H1 (cell line): ENCODE data around the gene RNASEH2A. TPM values are rescaled to one million over a fixed set of nuclear protein-coding genes. Genes with fewer than 3 reads are reported as not detected.

Source experiments
- CTCF ChIA-PET: fragments of 300-600 bp; sonication (Branson Sonifier 250); formaldehyde crosslinking; loops from one replicate; lab custom pipeline; 2021; ENCODE audit not compliant: partially characterized antibody; lab: Charles Lee
- POLR2A ChIA-PET: fragments of 300-600 bp; sonication (Branson Sonifier 250); formaldehyde crosslinking; loops from one replicate; lab custom pipeline; 2021; ENCODE audit warnings: inconsistent platforms; ENCODE audit not compliant: partially characterized antibody; lab: Charles Lee
- DNase-seq, 2 experiments: peaks; one replicate each; pipeline versions ENCODE4 v3.0.0 to v3.0.0-alpha.2; 2010 to 2022; ENCODE audit warnings: low spot score in 2 of 2, low read depth in 1 of 2, mixed read lengths in 1 of 2
- FAIRE-seq: peaks from 2 replicates; lab custom pipeline; 2011; peaks lifted over from hg19 to GRCh38; lab: Jason Lieb, UNC
- H2AFZ ChIP-seq: 2 replicates; pipeline ENCODE4 v1.8.1; 2012; ENCODE audit warnings: low read length, inconsistent platforms
- H2AK5ac ChIP-seq: 2 replicates; pipeline ENCODE4 v1.6.1; 2013; ENCODE audit warnings: low read depth, low read length
- H2BK120ac ChIP-seq: replicated peaks from 2 replicates; pipeline ENCODE3; 2013; ENCODE audit warnings: low read depth, low read length, inconsistent platforms
- H2BK12ac ChIP-seq: 2 replicates; pipeline ENCODE4 v1.6.1; 2013; ENCODE audit warnings: low read depth, low read length
- H2BK15ac ChIP-seq: 2 replicates; pipeline ENCODE4 v1.6.1; 2013; ENCODE audit warnings: low read length
- H2BK20ac ChIP-seq: 2 replicates; pipeline ENCODE4 v1.6.1; 2013; ENCODE audit warnings: low read length
- H2BK5ac ChIP-seq: 2 replicates; pipeline ENCODE4 v1.6.1; 2013; ENCODE audit warnings: low read depth, low read length
- H3K14ac ChIP-seq: 2 replicates; pipeline ENCODE4 v1.6.1; 2013; ENCODE audit warnings: inconsistent platforms; ENCODE audit not compliant: insufficient read length
- H3K18ac ChIP-seq: 2 replicates; pipeline ENCODE4 v1.6.1; 2013; ENCODE audit warnings: low read length; ENCODE audit errors: extremely low read depth
- H3K23ac ChIP-seq: 2 replicates; pipeline ENCODE4 v1.6.1; 2013; ENCODE audit warnings: inconsistent platforms; ENCODE audit not compliant: insufficient read length
- H3K23me2 ChIP-seq: 2 replicates; pipeline ENCODE4 v1.6.1; 2013; ENCODE audit warnings: low read depth, low read length
- H3K27ac ChIP-seq: 2 replicates; pipeline ENCODE4 v1.6.1; 2011; ENCODE audit warnings: low read depth, low read length, inconsistent platforms
- H3K27me3 ChIP-seq, 4 experiments: replicated peaks in 1 of 4; 1 replicate in 1 of 4; 2 replicates in 3 of 4; pipeline versions ENCODE4 v1.6.1 to v1.8.1; 2011 to 2013; ENCODE audit warnings: low read length in 3 of 4, mild to moderate bottlenecking in 3 of 4, inconsistent platforms in 2 of 4, mixed read lengths in 2 of 4, moderate library complexity in 1 of 4; ENCODE audit not compliant: control insufficient read depth in 3 of 4, insufficient read depth in 3 of 4; ENCODE audit errors: extremely low read depth in 1 of 4
- H3K36me3 ChIP-seq, 4 experiments: 2 replicates each; pipeline versions ENCODE4 v1.6.1 to v1.8.1; 2011 to 2013; ENCODE audit warnings: mild to moderate bottlenecking in 4 of 4, low read length in 3 of 4, moderate library complexity in 2 of 4, control low read depth in 1 of 4, inconsistent platforms in 1 of 4; ENCODE audit not compliant: insufficient read depth in 4 of 4, control insufficient read depth in 2 of 4
- H3K4ac ChIP-seq: replicated peaks from 2 replicates; pipeline ENCODE3; 2013; ENCODE audit warnings: low read length, low read depth, mixed read lengths, inconsistent platforms; ENCODE audit not compliant: insufficient read length
- H3K4me1 ChIP-seq, 4 experiments: replicated peaks in 1 of 4; 1 replicate in 1 of 4; 2 replicates in 3 of 4; pipeline versions ENCODE4 v1.6.1 to v1.8.1; 2011 to 2013; ENCODE audit warnings: low read length in 3 of 4, inconsistent platforms in 2 of 4, mixed read lengths in 1 of 4; ENCODE audit not compliant: insufficient read depth in 4 of 4, control insufficient read depth in 3 of 4
- H3K4me2 ChIP-seq, 2 experiments: 2 replicates each; pipeline versions ENCODE4 v1.6.1 to v1.8.1; 2011 to 2013; ENCODE audit warnings: low read depth in 2 of 2, low read length in 2 of 2, control low read depth in 1 of 2, inconsistent platforms in 1 of 2, mild to moderate bottlenecking in 1 of 2; ENCODE audit not compliant: insufficient read depth in 1 of 2
- H3K4me3 ChIP-seq, 4 experiments: fragments of 200-600, 300-600 bp in 1 of 4; sonication (generic), shearing (Covaris generic), sonication (Bioruptor Twin) in 1 of 4; 2 replicates each; pipeline versions ENCODE4 v1.5.1 to v1.8.1; 2011 to 2016; ENCODE audit warnings: low read length in 4 of 4, low read depth in 3 of 4, control low read depth in 2 of 4, inconsistent platforms in 2 of 4, mild to moderate bottlenecking in 2 of 4, mixed read lengths in 1 of 4, moderate library complexity in 1 of 4; ENCODE audit not compliant: insufficient read depth in 2 of 4; ENCODE audit errors: extremely low read depth in 1 of 4
- H3K56ac ChIP-seq: replicated peaks from 2 replicates; pipeline ENCODE3; 2013; ENCODE audit warnings: low read depth, mild to moderate bottlenecking, mixed read lengths, low read length, inconsistent platforms; ENCODE audit not compliant: insufficient read length
- H3K79me1 ChIP-seq: 2 replicates; pipeline ENCODE4 v1.6.1; 2013; ENCODE audit warnings: low read depth, low read length, control low read depth
- H3K79me2 ChIP-seq, 2 experiments: 2 replicates each; pipeline versions ENCODE4 v1.6.1 to v1.8.1; 2012 to 2013; ENCODE audit warnings: low read length in 2 of 2, mild to moderate bottlenecking in 2 of 2, inconsistent platforms in 1 of 2; ENCODE audit not compliant: insufficient read depth in 2 of 2, control insufficient read depth in 1 of 2
- H3K9ac ChIP-seq, 4 experiments: replicated peaks in 1 of 4; 1 replicate in 1 of 4; 2 replicates in 3 of 4; pipeline versions ENCODE4 v1.6.1 to v1.8.1; 2011 to 2013; ENCODE audit warnings: low read depth in 3 of 4, low read length in 3 of 4, control low read depth in 2 of 4, mild to moderate bottlenecking in 2 of 4, moderate library complexity in 2 of 4, inconsistent platforms in 1 of 4; ENCODE audit errors: extremely low read depth in 1 of 4
- H3K9me3 ChIP-seq, 2 experiments: 2 replicates each; pipeline versions ENCODE4 v1.6.1 to v1.8.1; 2012 to 2013; ENCODE audit warnings: mild to moderate bottlenecking in 2 of 2, moderate library complexity in 2 of 2, control low read depth in 1 of 2, inconsistent platforms in 1 of 2, low read depth in 1 of 2, low read length in 1 of 2, mixed read lengths in 1 of 2; ENCODE audit not compliant: insufficient read depth in 2 of 2
- H4K20me1 ChIP-seq, 2 experiments: replicated peaks in 1 of 2; 2 replicates each; pipeline versions ENCODE3 to v1.8.1; 2011 to 2013; ENCODE audit warnings: inconsistent platforms in 2 of 2, low read length in 2 of 2, mild to moderate bottlenecking in 1 of 2; ENCODE audit not compliant: insufficient read depth in 2 of 2, control insufficient read depth in 1 of 2
- H4K5ac ChIP-seq: 2 replicates; pipeline ENCODE4 v1.6.1; 2013; ENCODE audit warnings: low read length, low read depth, mixed read lengths, inconsistent platforms; ENCODE audit not compliant: insufficient read length
- H4K8ac ChIP-seq: 2 replicates; pipeline ENCODE4 v1.8.0; 2013; ENCODE audit warnings: mild to moderate bottlenecking, moderate library complexity, low read length, inconsistent platforms; ENCODE audit not compliant: insufficient read depth; ENCODE audit errors: extremely low read depth
- H4K91ac ChIP-seq: replicated peaks from 2 replicates; pipeline ENCODE3; 2013; ENCODE audit warnings: low read length, mixed read lengths, inconsistent platforms; ENCODE audit not compliant: insufficient read length
- BRCA1 ChIP-seq: IDR thresholded peaks from 2 replicates; pipeline ENCODE4 v1.6.1; 2012; ENCODE audit warnings: low read depth, low read length, improper control_type of control experiment
- KDM5A ChIP-seq: fragments of 200-600 bp; IDR thresholded peaks from 2 replicates; pipeline ENCODE4 v1.7.1; 2012; ENCODE audit warnings: mild to moderate bottlenecking, low read length, inconsistent platforms, mixed read lengths
- WGBS, 2 experiments: shearing (Covaris generic) in 1 of 2; methylation state at CpG; one replicate each; pipeline versions ENCODE4 v1.1.6 to v1.1.7; 2013 to 2015; ENCODE audit warnings: low lambda C conversion rate in 2 of 2, mixed read lengths in 2 of 2, inconsistent platforms in 1 of 2, low coverage in 1 of 2, missing lambda C conversion rate in 1 of 2; ENCODE audit not compliant: insufficient replicate concordance in 2 of 2, insufficient coverage in 1 of 2, insufficient read length in 1 of 2; ENCODE audit errors: extremely low coverage in 1 of 2, missing lambda C conversion rate in 1 of 2; 5-methylcytosine and 5-hydroxymethylcytosine counted together
- polyA plus RNA-seq, 7 experiments: library from polyadenylated mRNA; depleted of rRNA in 3 of 7; stranded (reverse) in 5 of 7; unstranded in 2 of 7; fragments of >200 nt in 5 of 7; fragments of 200-250 nt in 2 of 7; gene quantifications; 1 replicate in 5 of 7; 2 replicates in 1 of 7; 4 replicates in 1 of 7; pipeline versions ENCODE4 v1.2.1 to v1.2.3, GENCODE V29; 2011 to 2013; ENCODE audit warnings: missing spikeins in 2 of 7, mixed read lengths in 2 of 7
- total RNA-seq: library from RNA; stranded (reverse); fragmentation: NEBNext Ultra II Directional; extraction: Animal tissue kit (Norgen Biotek cat#: 25700); gene quantifications from 2 replicates; pipeline ENCODE4 v1.2.1, GENCODE V29; 2021
- TF ChIP-seq, protein P1 (sequence below), 3 experiments: IDR thresholded peaks; 1 replicate in 2 of 3; 2 replicates in 1 of 3; pipeline versions ENCODE4 v1.5.1 to v1.6.1; 2011; ENCODE audit warnings: low read length in 3 of 3, mild to moderate bottlenecking in 3 of 3, inconsistent platforms in 2 of 3, low read depth in 1 of 3, moderate library complexity in 1 of 3; ENCODE audit not compliant: insufficient read depth in 1 of 3; ENCODE audit errors: control extremely low read depth in 1 of 3

RNASEH2A gene
- total and polyA plus RNA-seq, 2 of the 8 experiments (the other 6 are each of a cell fraction or from before 2014, with no cell fraction given) = 67.5 to 120 TPM

DNA sequence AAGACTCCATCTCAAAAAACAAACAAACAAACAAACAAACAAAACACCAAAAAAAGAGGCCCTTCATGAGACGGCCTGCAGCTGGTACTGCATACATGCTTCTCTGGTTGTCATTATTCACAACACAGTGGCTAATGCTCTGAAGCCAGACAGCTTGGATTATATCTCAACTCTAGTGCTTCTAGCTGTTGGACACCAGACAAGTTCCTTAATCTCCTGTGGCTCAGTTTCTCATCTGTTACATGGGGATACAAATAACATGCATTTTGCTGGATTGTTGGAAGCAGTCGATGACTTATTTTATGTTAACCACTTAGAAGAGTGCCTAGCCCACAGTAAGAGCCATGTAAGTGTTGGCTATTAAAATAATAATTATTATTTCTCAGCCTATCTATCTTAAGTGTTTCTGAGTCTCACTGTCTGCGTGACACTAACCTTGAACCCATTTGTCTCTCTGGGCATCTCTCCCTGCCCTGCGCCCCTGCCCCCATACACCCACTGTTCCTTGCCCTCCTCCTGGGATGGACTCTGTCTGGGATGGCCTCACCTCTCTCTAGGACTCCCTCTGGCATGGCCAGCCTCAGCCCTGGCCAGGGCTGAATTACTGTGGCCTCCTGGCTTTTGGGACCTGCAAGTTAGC, 18.2 kb upstream of the RNASEH2A start:
- Histone ChIP-seq H2BK15ac (no peak overlapping the region; the same call in 1 of the 2 replicates), H2AK5ac (no peak overlapping the region), H2AFZ (no peak overlapping the region), H2BK120ac (no peak overlapping the region), H3K4ac (peak overlapping the region; percentile 32), H3K23me2 (peaks cover 30% of the 10 kb centered on the region), H4K20me1 (peaks cover 0 to 1% of the 10 kb centered on the region in 2 experiments), H2BK20ac (peak overlapping the region; percentile 57; the same call in 1 of the 2 replicates), H4K5ac (no peak overlapping the region), H4K8ac (no peak overlapping the region), H3K4me3 (peak overlapping the region in 3 of 4 experiments; percentile 50 to 71 (median 56); a peak in 5 of 8 replicates), H3K9ac (no peak overlapping the region), H3K27ac (no peak overlapping the region), H3K4me2 (peak overlapping the region; percentile 70 to 74), H2BK5ac (0 out of 2 replicates have a peak overlapping the region, but pooled peaks have one; percentile 60), H3K4me1 (peaks cover 16 to 40% (median 25%) of the 10 kb centered on the region in 4 experiments), H3K23ac (no peak overlapping the region), H3K18ac (peak overlapping the region; percentile 85; the same call in 1 of the 2 replicates), H3K79me2 (no peaks in the 10 kb centered on the region), H2BK12ac (no peak overlapping the region), H3K79me1 (no peaks in the 10 kb centered on the region; the same call in 1 of the 2 replicates), H4K91ac (peak overlapping the region; percentile 48), H3K56ac (peak overlapping the region; percentile 17), H3K14ac (no peak overlapping the region), H3K27me3 (peaks cover 0 to 18% (median 13%) of the 10 kb centered on the region in 4 experiments; a peak in 5 of 7 replicates), H3K9me3 (no peaks in the 10 kb centered on the region), H3K36me3 (no peaks in the 10 kb centered on the region)
- DNase-seq = no peak
- WGBS, 2 experiments = 76% methylated on average over 4 of the region's 4 CpGs; no CpG with 5 or more reads in 1 of the 2 experiments
- no peak for FAIRE-seq
- ChIA-PET POLR2A (interaction anchor here (0.6 to 5.5 kb wide), 14 partner anchors 8 to 718 kb away, joined by 3 to 44 read pairs (median 4); partner anchors contain the start of genes GET3, HOOK2, RNASEH2A and TNPO2), CTCF (interaction anchor here (0.6 to 4.5 kb wide), 7 partner anchors 8 to 88 kb away, joined by 3 to 39 read pairs (median 9); partner anchors contain the start of genes PRDX2 and THSD8)
- TF ChIP-seq BRCA1 = no peak
- no peak for TF ChIP-seq KDM5A
- TF ChIP-seq, protein P1, sequence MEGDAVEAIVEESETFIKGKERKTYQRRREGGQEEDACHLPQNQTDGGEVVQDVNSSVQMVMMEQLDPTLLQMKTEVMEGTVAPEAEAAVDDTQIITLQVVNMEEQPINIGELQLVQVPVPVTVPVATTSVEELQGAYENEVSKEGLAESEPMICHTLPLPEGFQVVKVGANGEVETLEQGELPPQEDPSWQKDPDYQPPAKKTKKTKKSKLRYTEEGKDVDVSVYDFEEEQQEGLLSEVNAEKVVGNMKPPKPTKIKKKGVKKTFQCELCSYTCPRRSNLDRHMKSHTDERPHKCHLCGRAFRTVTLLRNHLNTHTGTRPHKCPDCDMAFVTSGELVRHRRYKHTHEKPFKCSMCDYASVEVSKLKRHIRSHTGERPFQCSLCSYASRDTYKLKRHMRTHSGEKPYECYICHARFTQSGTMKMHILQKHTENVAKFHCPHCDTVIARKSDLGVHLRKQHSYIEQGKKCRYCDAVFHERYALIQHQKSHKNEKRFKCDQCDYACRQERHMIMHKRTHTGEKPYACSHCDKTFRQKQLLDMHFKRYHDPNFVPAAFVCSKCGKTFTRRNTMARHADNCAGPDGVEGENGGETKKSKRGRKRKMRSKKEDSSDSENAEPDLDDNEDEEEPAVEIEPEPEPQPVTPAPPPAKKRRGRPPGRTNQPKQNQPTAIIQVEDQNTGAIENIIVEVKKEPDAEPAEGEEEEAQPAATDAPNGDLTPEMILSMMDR (IDR thresholded peaks at IDR 0.05; ENCODE audit: control extremely low read depth in 1 of 3, insufficient read depth in 1 of 3, low read depth in 1 of 3, low read length in 3 of 3) = no peak
- TF ChIP-seq, all 59 proteins: peak for 0
